ENCODE data around the gene PRICKLE1.

- no peak for TF ChIP-seq CTCF (conservative IDR thresholded peaks at IDR 0.05 in 1 of 2, IDR thresholded peaks at IDR 0.05 in 1 of 2; ENCODE audit: extremely low read depth in 1 of 2, insufficient read depth in 1 of 2, low read depth in 1 of 2, low read length in 2 of 2)
- no peak for TF ChIP-seq EZH2 (IDR thresholded peaks at IDR 0.05; ENCODE audit: borderline replicate concordance, low read length)
Measured at GRCh38 chr12:42582498-42582897, 7.0 kb downstream of the PRICKLE1 start.
